HEK293 (cell line): ENCODE results near the gene ZMYM5.

Experiments used
- MYNN ChIP-seq: fragments of 450-650 bp; formaldehyde crosslinking; IDR thresholded peaks from 2 replicates; pipeline ENCODE4 v1.5.1; 2016; ENCODE audit warnings: missing biosample characterization, missing genetic modification characterization, borderline replicate concordance
- ZBTB1 ChIP-seq: fragments of 450-650 bp; formaldehyde crosslinking; IDR thresholded peaks from 2 replicates; pipeline ENCODE4 v1.5.1; 2016; ENCODE audit warnings: missing biosample characterization, missing genetic modification characterization
- ZNF146 ChIP-seq: fragments of 450-650 bp; formaldehyde crosslinking; IDR thresholded peaks from 2 replicates; pipeline ENCODE4 v1.5.1; 2016; ENCODE audit warnings: missing biosample characterization, missing genetic modification characterization
- ZNF514 ChIP-seq: fragments of 450-650 bp; formaldehyde crosslinking; IDR thresholded peaks from 2 replicates; pipeline ENCODE4 v1.5.1; 2016; ENCODE audit warnings: missing biosample characterization, missing genetic modification characterization
- ZNF585B ChIP-seq: fragments of 450-650 bp; formaldehyde crosslinking; IDR thresholded peaks from 2 replicates; pipeline ENCODE4 v1.5.1; 2016; ENCODE audit warnings: missing biosample characterization, missing genetic modification characterization
- TF ChIP-seq, protein P1 (sequence below): fragments of 450-650 bp; formaldehyde crosslinking; IDR thresholded peaks from 2 replicates; pipeline ENCODE4 v1.5.1; 2016; ENCODE audit warnings: missing biosample characterization, missing genetic modification characterization

- TF ChIP-seq ZNF146 (tag by site-specific recombination): no peak
- no peak for TF ChIP-seq MYNN
- TF ChIP-seq, protein P1, sequence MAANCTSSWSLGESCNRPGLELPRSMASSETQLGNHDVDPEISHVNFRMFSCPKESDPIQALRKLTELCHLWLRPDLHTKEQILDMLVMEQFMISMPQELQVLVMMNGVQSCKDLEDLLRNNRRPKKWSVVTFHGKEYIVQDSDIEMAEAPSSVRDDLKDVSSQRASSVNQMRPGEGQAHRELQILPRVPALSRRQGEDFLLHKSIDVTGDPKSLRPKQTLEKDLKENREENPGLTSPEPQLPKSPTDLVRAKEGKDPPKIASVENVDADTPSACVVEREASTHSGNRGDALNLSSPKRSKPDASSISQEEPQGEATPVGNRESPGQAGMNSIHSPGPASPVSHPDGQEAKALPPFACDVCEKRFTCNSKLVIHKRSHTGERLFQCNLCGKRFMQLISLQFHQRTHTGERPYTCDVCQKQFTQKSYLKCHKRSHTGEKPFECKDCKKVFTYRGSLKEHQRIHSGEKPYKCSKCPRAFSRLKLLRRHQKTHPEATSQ (tag by site-specific recombination): no peak
- no peak for TF ChIP-seq ZNF514 (tag by site-specific recombination)
- TF ChIP-seq ZNF585B (tag by site-specific recombination): no peak
- TF ChIP-seq ZBTB1 (tag by site-specific recombination): no peak
These were observed at the start of gene ZMYM5 for GRCh38 chr13:19863323-19864023.
